ENCODE results near the gene DARS2.

Gene DARS2

DNA sequence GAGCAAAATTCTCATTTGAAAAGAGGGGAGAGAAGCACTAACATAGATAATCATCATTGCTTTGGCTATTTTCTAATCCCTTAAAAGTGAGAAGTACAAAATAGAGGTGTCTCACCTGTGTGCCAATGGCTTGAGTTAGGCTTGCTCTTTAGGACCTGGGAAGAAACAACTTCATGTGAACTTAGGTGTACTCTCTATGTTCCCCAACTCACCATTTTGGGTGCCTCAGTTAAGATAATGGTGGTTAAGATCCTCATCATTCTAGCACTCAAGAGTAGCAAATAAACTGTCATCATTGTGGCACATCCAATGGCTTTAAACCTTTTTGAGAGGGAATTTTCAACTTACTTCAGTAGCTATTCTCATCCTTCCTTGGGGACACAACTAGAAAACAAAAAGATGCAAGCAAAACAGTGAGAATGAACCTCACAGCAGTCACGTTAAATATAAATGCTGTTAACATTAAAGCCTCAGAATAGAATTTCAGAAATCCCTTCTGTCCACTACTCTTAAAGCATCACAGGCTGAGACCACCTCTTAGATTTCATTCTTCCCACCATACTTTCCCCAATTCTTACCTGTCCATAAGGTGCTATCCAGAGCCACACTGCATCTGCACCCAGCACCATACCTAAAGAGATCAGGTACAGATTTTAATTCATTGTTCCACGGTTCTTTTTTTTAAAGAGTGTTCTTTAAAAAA, 42.1 kb downstream of the DARS2 start:
- peaks cover 8% of the 10 kb centered on the region for H3K27me3 ChIP-seq (ENCODE audit: insufficient read depth, low read length, poor library complexity, severe bottlenecking)

DNA sequence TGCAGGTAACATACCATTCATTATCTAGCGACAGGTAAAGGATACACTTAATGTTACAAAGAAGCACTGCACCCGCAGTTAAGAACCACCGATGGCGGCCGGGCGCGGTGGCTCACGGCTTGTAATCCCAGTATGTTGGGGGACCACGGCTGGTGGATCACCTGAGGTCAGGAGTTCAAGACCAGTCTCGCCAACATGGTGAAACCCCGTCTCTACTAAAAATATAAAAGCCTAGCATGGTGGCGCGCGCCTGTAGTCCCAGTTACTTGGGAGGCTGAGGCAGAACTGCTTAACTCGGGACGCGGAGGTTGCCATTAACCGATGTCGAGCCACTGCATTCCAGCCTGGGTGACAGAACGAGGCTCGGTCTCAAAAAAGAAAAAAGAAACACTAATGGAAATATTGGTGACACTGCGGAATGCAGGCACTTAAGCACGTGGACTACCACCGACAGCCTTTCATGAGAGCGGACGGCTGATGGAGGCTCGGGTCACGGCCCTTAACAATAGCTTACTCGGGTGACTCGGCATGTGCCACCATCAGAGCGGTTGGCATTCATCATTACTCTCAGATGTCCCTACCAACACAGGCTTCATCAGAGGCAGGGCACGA, 42.8 kb downstream of the DARS2 start:
- H3K4me3 ChIP-seq (ENCODE audit: low read length, poor library complexity, severe bottlenecking): peak overlapping the region; percentile 92
- peaks cover 8% of the 10 kb centered on the region for H3K27me3 ChIP-seq (ENCODE audit: insufficient read depth, low read length, poor library complexity, severe bottlenecking)
- H3K79me2 ChIP-seq (ENCODE audit: insufficient read depth, low read length): peaks cover 61% of the 10 kb centered on the region
- no peaks in the 10 kb centered on the region for H3K9me3 ChIP-seq (ENCODE audit: insufficient read depth, low read depth, low read length)
- H2AFZ ChIP-seq (ENCODE audit: low read length): no peak overlapping the region
- no peaks in the 10 kb centered on the region for H3K9me2 ChIP-seq (replicated peaks; ENCODE audit: low read depth, low read length)
- peak overlapping the region; percentile 92 for H3K9ac ChIP-seq (ENCODE audit: low read depth, low read length, poor library complexity, severe bottlenecking)
- peak overlapping the region; percentile 92 for H3K4me2 ChIP-seq (ENCODE audit: low read depth, low read length, poor library complexity, severe bottlenecking)
- H3K36me3 ChIP-seq (ENCODE audit: insufficient read depth, low read length): peaks cover 47% of the 10 kb centered on the region
- peaks cover 51% of the 10 kb centered on the region for H4K20me1 ChIP-seq (ENCODE audit: insufficient read depth, low read length, poor library complexity, severe bottlenecking)
- peaks cover 25% of the 10 kb centered on the region for H3F3A ChIP-seq (ENCODE audit: low read depth)
- H3K4me1 ChIP-seq (ENCODE audit: insufficient read depth, low read length, poor library complexity, severe bottlenecking): peaks cover 61% of the 10 kb centered on the region
- no peak for TF ChIP-seq EZH2phosphoT487 (IDR thresholded peaks at IDR 0.05; ENCODE audit: borderline replicate concordance)
- TF ChIP-seq, protein P1, sequence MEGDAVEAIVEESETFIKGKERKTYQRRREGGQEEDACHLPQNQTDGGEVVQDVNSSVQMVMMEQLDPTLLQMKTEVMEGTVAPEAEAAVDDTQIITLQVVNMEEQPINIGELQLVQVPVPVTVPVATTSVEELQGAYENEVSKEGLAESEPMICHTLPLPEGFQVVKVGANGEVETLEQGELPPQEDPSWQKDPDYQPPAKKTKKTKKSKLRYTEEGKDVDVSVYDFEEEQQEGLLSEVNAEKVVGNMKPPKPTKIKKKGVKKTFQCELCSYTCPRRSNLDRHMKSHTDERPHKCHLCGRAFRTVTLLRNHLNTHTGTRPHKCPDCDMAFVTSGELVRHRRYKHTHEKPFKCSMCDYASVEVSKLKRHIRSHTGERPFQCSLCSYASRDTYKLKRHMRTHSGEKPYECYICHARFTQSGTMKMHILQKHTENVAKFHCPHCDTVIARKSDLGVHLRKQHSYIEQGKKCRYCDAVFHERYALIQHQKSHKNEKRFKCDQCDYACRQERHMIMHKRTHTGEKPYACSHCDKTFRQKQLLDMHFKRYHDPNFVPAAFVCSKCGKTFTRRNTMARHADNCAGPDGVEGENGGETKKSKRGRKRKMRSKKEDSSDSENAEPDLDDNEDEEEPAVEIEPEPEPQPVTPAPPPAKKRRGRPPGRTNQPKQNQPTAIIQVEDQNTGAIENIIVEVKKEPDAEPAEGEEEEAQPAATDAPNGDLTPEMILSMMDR (conservative IDR thresholded peaks at IDR 0.05; ENCODE audit: low read length): no peak

More for the DNA sequence above, 42.1 kb downstream of the DARS2 start:
- Histone ChIP-seq H3K4me3 (ENCODE audit: low read length, poor library complexity, severe bottlenecking) (peak overlapping the region; percentile 92), H3K9ac (ENCODE audit: low read depth, low read length, poor library complexity, severe bottlenecking) (peak overlapping the region; percentile 92), H3F3A (ENCODE audit: low read depth) (peaks cover 25% of the 10 kb centered on the region), H3K9me3 (ENCODE audit: insufficient read depth, low read depth, low read length) (no peaks in the 10 kb centered on the region), H3K4me2 (ENCODE audit: low read depth, low read length, poor library complexity, severe bottlenecking) (peak overlapping the region; percentile 92), H3K9me2 (replicated peaks; ENCODE audit: low read depth, low read length) (no peaks in the 10 kb centered on the region), H4K20me1 (ENCODE audit: insufficient read depth, low read length, poor library complexity, severe bottlenecking) (peaks cover 51% of the 10 kb centered on the region), H2AFZ (ENCODE audit: low read length) (no peak overlapping the region), H3K36me3 (ENCODE audit: insufficient read depth, low read length) (peaks cover 47% of the 10 kb centered on the region), H3K4me1 (ENCODE audit: insufficient read depth, low read length, poor library complexity, severe bottlenecking) (peaks cover 59% of the 10 kb centered on the region), H3K79me2 (ENCODE audit: insufficient read depth, low read length) (peaks cover 59% of the 10 kb centered on the region)
- no peak for TF ChIP-seq EZH2phosphoT487 (IDR thresholded peaks at IDR 0.05; ENCODE audit: borderline replicate concordance)

DNA sequence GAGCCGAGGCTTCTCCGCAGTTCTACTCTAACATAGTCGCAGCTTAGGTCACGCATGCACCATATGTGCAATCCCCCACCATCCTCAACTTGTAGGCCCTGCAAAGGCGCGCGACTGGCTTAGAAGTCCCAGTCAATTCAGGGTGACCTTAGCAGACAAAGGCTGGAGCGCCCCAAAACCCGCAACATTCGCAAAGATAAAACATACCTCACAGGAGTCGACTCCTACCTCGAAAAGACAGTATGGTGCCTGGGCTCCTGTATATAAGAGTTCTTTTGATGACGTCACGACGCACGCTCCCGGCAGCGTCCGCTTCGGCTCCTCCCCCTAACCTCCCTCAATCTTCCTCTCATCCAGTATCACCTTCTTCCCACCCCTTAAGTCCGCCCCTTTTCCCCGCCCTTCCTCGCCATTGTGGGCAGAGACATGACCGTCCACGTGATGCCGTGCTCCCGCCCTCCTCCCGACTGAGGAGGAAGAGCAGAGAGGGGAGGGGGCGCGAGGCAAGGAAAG, 43.3 kb downstream of the DARS2 start, which contains the start of gene GAS5:
TSS of gene GAS5 (minus strand) at position 237 of the 513 bp plus-strand sequence.
- H4K20me1 ChIP-seq (ENCODE audit: insufficient read depth, low read length, poor library complexity, severe bottlenecking): peaks cover 49% of the 10 kb centered on the region
- no peaks in the 10 kb centered on the region for H3K9me3 ChIP-seq (ENCODE audit: insufficient read depth, low read depth, low read length)
- no peak for TF ChIP-seq EZH2phosphoT487 (IDR thresholded peaks at IDR 0.05; ENCODE audit: borderline replicate concordance)
- peak within 1 kb of the TSS; percentile 92 for H3K4me3 ChIP-seq (ENCODE audit: low read length, poor library complexity, severe bottlenecking)
- peak within 1 kb of the TSS; percentile 92 for H2AFZ ChIP-seq (ENCODE audit: low read length)
- H3K27me3 ChIP-seq (ENCODE audit: insufficient read depth, low read length, poor library complexity, severe bottlenecking): peaks cover 8% of the 10 kb centered on the region
- peak within 1 kb of the TSS; percentile 92 for H3K4me2 ChIP-seq (ENCODE audit: low read depth, low read length, poor library complexity, severe bottlenecking)
- H3K79me2 ChIP-seq (ENCODE audit: insufficient read depth, low read length): peaks cover 64% of the 10 kb centered on the region
- H3K4me1 ChIP-seq (ENCODE audit: insufficient read depth, low read length, poor library complexity, severe bottlenecking): peaks cover 61% of the 10 kb centered on the region
- peaks cover 25% of the 10 kb centered on the region for H3F3A ChIP-seq (ENCODE audit: low read depth)
- H3K9ac ChIP-seq (ENCODE audit: low read depth, low read length, poor library complexity, severe bottlenecking): peak within 1 kb of the TSS; percentile 92
- no peaks in the 10 kb centered on the region for H3K9me2 ChIP-seq (replicated peaks; ENCODE audit: low read depth, low read length)
- H3K36me3 ChIP-seq (ENCODE audit: insufficient read depth, low read length): peaks cover 43% of the 10 kb centered on the region

Measured in Loucy (cell line).